Upper lobe of right lung (tissue), 1 donor: Measurements from ENCODE around the gene EYA4. TPM values are rescaled to one million over a fixed set of nuclear protein-coding genes. Genes with fewer than 3 reads are reported as not detected.

Source experiments
- ATAC-seq: fragments of 200-7000 bp; cut with Tn5 transposase; one replicate; pipeline ENCODE4 v1.9.1; 2020; ENCODE audit warnings: mild to moderate bottlenecking, moderate library complexity
- DNase-seq: peaks from one replicate; pipeline ENCODE4 v3.0.0-alpha.2; 2020
- H3K27ac ChIP-seq: fragments of 200-600 bp; one replicate; pipeline ENCODE4 v1.8.0; 2022
- H3K27me3 ChIP-seq: fragments of 200-600 bp; one replicate; pipeline ENCODE4 v1.8.0; 2022; ENCODE audit warnings: mild to moderate bottlenecking
- H3K36me3 ChIP-seq: fragments of 200-600 bp; one replicate; pipeline ENCODE4 v1.8.0; 2022
- H3K4me1 ChIP-seq: fragments of 200-600 bp; one replicate; pipeline ENCODE4 v1.8.0; 2022
- H3K4me3 ChIP-seq: fragments of 200-600 bp; one replicate; pipeline ENCODE4 v1.8.0; 2022; ENCODE audit warnings: mild to moderate bottlenecking
- H3K9me3 ChIP-seq: fragments of 200-600 bp; one replicate; pipeline ENCODE4 v1.8.0; 2022
- intact Hi-C: fragments of 100-400 bp; cut with DNase I; formaldehyde crosslinking; loops from one replicate; pipeline ENCODE4 v1.11.0; 2022
- total RNA-seq: library from RNA; stranded (reverse); fragmentation: NEBNext Ultra II Directional; extraction: Animal tissue kit (Norgen Biotek cat#: 25700); gene quantifications from one replicate; pipeline ENCODE4 v1.2.1, GENCODE V29; 2021
- TF ChIP-seq, protein P1 (sequence below): fragments of 200-600 bp; IDR thresholded peaks from one replicate; pipeline ENCODE4 v1.8.0; 2022; ENCODE audit warnings: antibody characterized with exemption
- donor health status: DM: no; HTN: yes; CAD: no; lungs with severe emphysema.

Gene EYA4
- total RNA-seq, 1 donor from 2014 or later = 6.0 TPM

- Histone ChIP-seq H3K9me3 (no peaks in the 10 kb centered on the region), H3K4me1 (no peaks in the 10 kb centered on the region), H3K4me3 (no peak overlapping the region), H3K36me3 (no peaks in the 10 kb centered on the region), H3K27ac (no peak overlapping the region), H3K27me3 (no peaks in the 10 kb centered on the region)
- intact Hi-C loops = no loop called here
- DNase-seq = no peak
- TF ChIP-seq, protein P1, sequence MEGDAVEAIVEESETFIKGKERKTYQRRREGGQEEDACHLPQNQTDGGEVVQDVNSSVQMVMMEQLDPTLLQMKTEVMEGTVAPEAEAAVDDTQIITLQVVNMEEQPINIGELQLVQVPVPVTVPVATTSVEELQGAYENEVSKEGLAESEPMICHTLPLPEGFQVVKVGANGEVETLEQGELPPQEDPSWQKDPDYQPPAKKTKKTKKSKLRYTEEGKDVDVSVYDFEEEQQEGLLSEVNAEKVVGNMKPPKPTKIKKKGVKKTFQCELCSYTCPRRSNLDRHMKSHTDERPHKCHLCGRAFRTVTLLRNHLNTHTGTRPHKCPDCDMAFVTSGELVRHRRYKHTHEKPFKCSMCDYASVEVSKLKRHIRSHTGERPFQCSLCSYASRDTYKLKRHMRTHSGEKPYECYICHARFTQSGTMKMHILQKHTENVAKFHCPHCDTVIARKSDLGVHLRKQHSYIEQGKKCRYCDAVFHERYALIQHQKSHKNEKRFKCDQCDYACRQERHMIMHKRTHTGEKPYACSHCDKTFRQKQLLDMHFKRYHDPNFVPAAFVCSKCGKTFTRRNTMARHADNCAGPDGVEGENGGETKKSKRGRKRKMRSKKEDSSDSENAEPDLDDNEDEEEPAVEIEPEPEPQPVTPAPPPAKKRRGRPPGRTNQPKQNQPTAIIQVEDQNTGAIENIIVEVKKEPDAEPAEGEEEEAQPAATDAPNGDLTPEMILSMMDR = no peak
- no peak for ATAC-seq
Observed at GRCh38 chr6:133350928-133351327, 109.8 kb downstream of the EYA4 start.

DNA sequence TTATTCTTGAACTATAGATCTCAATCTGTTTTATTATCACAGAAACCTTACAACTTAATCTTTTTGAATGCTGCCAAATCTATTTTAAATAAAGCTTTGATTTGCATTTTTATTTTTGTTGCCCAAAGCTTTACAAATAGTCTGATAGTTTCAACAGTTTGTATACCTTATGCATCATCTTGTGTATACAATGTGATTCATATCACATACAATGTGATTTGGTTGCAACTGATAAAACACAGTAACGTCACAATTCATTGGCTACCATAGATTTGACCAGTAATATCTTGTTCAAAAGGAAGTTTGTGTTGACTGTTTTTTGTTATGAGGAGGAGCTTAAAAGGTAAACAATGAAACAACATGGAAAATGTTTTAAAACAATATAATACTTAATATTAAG is 110.9 kb downstream of the EYA4 start:
- Histone ChIP-seq H3K4me3 (no peak overlapping the region), H3K27me3 (no peaks in the 10 kb centered on the region), H3K4me1 (no peaks in the 10 kb centered on the region), H3K36me3 (no peaks in the 10 kb centered on the region), H3K27ac (no peak overlapping the region), H3K9me3 (no peaks in the 10 kb centered on the region)
- intact Hi-C loops = no loop called here
- no peak for DNase-seq
- TF ChIP-seq, protein P1 = no peak
- ATAC-seq = no peak

DNA sequence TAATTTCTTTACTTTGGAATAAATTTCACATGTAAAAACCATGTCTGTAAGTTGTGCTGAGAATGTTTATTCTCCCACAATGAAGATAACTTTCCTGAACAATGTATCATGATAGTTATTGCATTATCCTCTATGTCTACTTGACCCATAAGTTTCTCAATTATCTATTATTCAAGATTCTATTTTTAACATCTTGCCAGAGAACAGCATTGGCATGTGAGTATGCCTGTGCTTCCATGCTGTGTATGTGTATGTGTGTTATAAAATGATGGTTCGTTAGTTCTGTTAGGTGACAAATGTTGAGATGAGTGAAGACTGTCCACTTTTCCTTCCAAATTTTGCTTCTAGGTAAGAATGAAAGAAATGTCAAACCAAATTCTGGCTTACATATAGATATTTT is 111.9 kb downstream of the EYA4 start:
- H3K4me3 ChIP-seq = no peak overlapping the region
- TF ChIP-seq, protein P1 = no peak
- intact Hi-C loops = no loop called here
- no peak for ATAC-seq
- H3K36me3 ChIP-seq = no peaks in the 10 kb centered on the region
- no peak overlapping the region for H3K27ac ChIP-seq
- no peaks in the 10 kb centered on the region for H3K9me3 ChIP-seq
- no peaks in the 10 kb centered on the region for H3K4me1 ChIP-seq
- no peaks in the 10 kb centered on the region for H3K27me3 ChIP-seq
- DNase-seq = no peak

GRCh38 chr6:133355922-133356321 is 114.8 kb downstream of the EYA4 start:
- Histone ChIP-seq H3K4me1 (no peaks in the 10 kb centered on the region), H3K27ac (no peak overlapping the region), H3K27me3 (no peaks in the 10 kb centered on the region), H3K36me3 (no peaks in the 10 kb centered on the region), H3K9me3 (no peaks in the 10 kb centered on the region), H3K4me3 (no peak overlapping the region)
- ATAC-seq = no peak
- TF ChIP-seq, protein P1 = no peak
- intact Hi-C loops = no loop called here
- no peak for DNase-seq

DNA sequence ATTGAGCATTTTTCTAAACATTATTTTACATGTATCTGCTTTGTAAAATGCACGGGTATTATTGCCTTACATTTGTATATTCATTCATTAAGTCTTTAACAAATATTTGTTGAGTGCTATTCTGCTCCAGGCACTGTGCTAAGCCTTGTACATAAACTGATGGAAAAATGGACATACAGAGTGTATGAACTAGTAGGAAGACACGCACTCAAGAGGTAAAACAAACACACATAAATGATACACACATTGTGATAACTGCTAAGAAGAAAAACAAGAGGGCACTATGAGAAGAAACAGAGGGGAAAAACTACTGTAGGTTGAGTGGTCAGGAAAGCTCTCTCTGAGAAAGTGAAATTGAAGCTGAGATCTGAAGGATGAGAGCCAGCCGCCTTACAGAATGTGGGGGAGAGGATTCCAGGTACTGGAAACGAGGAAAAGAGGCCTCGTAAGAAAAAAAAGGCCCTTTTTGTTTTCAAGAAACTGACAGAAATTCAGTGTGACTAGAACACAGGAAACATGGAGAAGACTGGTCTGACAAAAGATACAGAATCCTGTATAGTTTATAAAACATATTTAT is 117.5 kb downstream of the EYA4 start:
- Histone ChIP-seq H3K9me3 (no peaks in the 10 kb centered on the region), H3K4me3 (no peak overlapping the region), H3K27ac (no peak overlapping the region), H3K27me3 (no peaks in the 10 kb centered on the region), H3K36me3 (no peaks in the 10 kb centered on the region), H3K4me1 (no peaks in the 10 kb centered on the region)
- no peak for DNase-seq
- no peak for ATAC-seq
- intact Hi-C loops = no loop called here
- TF ChIP-seq, protein P1 = no peak

GRCh38 chr6:133359256-133359655 is 118.1 kb downstream of the EYA4 start:
- no peaks in the 10 kb centered on the region for H3K9me3 ChIP-seq
- H3K4me3 ChIP-seq = no peak overlapping the region
- DNase-seq (no peak), ATAC-seq (no peak)
- no peaks in the 10 kb centered on the region for H3K4me1 ChIP-seq
- intact Hi-C loops = no loop called here
- H3K36me3 ChIP-seq = no peaks in the 10 kb centered on the region
- no peaks in the 10 kb centered on the region for H3K27me3 ChIP-seq
- H3K27ac ChIP-seq = no peak overlapping the region
- TF ChIP-seq, protein P1 = no peak
